HepG2 (cell line): Measurements from ENCODE around the gene TMEM222. TPM values are rescaled to one million over a fixed set of nuclear protein-coding genes. Genes with fewer than 3 reads are reported as not detected.

ENCODE experiments used
- ATAC-seq: fragments of 200-7000 bp; cut with Tn5 transposase; 3 replicates; pipeline ENCODE4 v1.9.1; 2020; ENCODE audit warnings: mild to moderate bottlenecking, moderate library complexity
- BruUV-seq: library from RNA; stranded (reverse); fragments of 400-500 nt; replicated peaks from 2 replicates; lab custom pipeline; 2021; lab: Mats Ljungman, UMichigan
- CTCF ChIA-PET: fragments of 300-600 bp; formaldehyde crosslinking; extraction: SDS; loops from one replicate; lab custom pipeline; 2021; ENCODE audit warnings: low total read pairs, inconsistent platforms, low intra/inter-chr PET ratio; lab: Yijun Ruan, JAX
- POLR2A ChIA-PET: fragments of 350-600 bp; sonication (Branson Sonifier 250); formaldehyde crosslinking; loops from one replicate; lab custom pipeline; 2020; ENCODE audit warnings: antibody characterized with exemption, inconsistent platforms; lab: Yijun Ruan, JAX
- DNase-seq: peaks from one replicate; pipeline ENCODE4 v3.0.0-alpha.2; 2015; ENCODE audit warnings: low spot score
- FAIRE-seq: peaks from 3 replicates; lab custom pipeline; 2011; peaks lifted over from hg19 to GRCh38; lab: Jason Lieb, UNC
- H2AFZ ChIP-seq: one replicate; pipeline ENCODE4 v1.6.1; 2011; ENCODE audit warnings: low read length, inconsistent platforms
- H3K27ac ChIP-seq: fragments of 300-600 bp; 3 replicates; pipeline ENCODE4 v1.8.0; 2011; ENCODE audit warnings: mixed run types, mild to moderate bottlenecking, mixed read lengths, low read length, inconsistent platforms; ENCODE audit not compliant: insufficient read depth; ENCODE audit errors: extremely low read length
- H3K27me3 ChIP-seq, 2 experiments: fragments of 200-600 bp in 1 of 2; 2 replicates in 1 of 2; 3 replicates in 1 of 2; pipeline versions ENCODE4 v1.6.0 to v1.8.0; 2011; ENCODE audit warnings: low read length in 2 of 2, mild to moderate bottlenecking in 2 of 2, moderate library complexity in 2 of 2, inconsistent platforms in 1 of 2; ENCODE audit not compliant: insufficient read depth in 2 of 2, control insufficient read depth in 1 of 2
- H3K36me3 ChIP-seq, 2 experiments: fragments of 200-600 bp in 1 of 2; replicated peaks in 1 of 2; 2 replicates in 1 of 2; 3 replicates in 1 of 2; pipeline versions ENCODE4 v1.5.1 to v1.8.0; 2011; ENCODE audit warnings: low read length in 2 of 2, inconsistent platforms in 1 of 2; ENCODE audit not compliant: insufficient read depth in 2 of 2, control insufficient read depth in 1 of 2
- H3K4me1 ChIP-seq: 2 replicates; pipeline ENCODE4 v1.5.1; 2012; ENCODE audit warnings: low read length, inconsistent platforms; ENCODE audit not compliant: insufficient read depth
- H3K4me2 ChIP-seq: 2 replicates; pipeline ENCODE4 v1.6.0; 2011; ENCODE audit warnings: low read depth, low read length, inconsistent platforms
- H3K4me3 ChIP-seq, 3 experiments: fragments of 200-600 bp in 1 of 3; sonication (generic), shearing (Covaris generic) in 1 of 3; replicated peaks in 1 of 3; 2 replicates each; pipeline ENCODE4 v1.5.1; 2011 to 2016; ENCODE audit warnings: low read length in 3 of 3, inconsistent platforms in 2 of 3, low read depth in 2 of 3, mild to moderate bottlenecking in 2 of 3, control low read depth in 1 of 3, mixed read lengths in 1 of 3; ENCODE audit not compliant: insufficient read depth in 1 of 3
- H3K79me2 ChIP-seq: one replicate; pipeline ENCODE4 v1.6.1; 2011; ENCODE audit warnings: low read length, inconsistent platforms; ENCODE audit not compliant: insufficient read depth
- H3K9ac ChIP-seq: 2 replicates; pipeline ENCODE4 v1.6.0; 2011; ENCODE audit warnings: mild to moderate bottlenecking, low read depth, low read length, inconsistent platforms; ENCODE audit not compliant: insufficient read depth
- H3K9me3 ChIP-seq: 2 replicates; pipeline ENCODE4 v1.5.1; 2012; ENCODE audit warnings: mild to moderate bottlenecking, low read length
- H4K20me1 ChIP-seq: 2 replicates; pipeline ENCODE4 v1.6.0; 2011; ENCODE audit warnings: inconsistent platforms, mild to moderate bottlenecking, low read length, moderate library complexity; ENCODE audit not compliant: insufficient read depth
- ARNTL ChIP-seq: sonication (generic); formaldehyde crosslinking; IDR thresholded peaks from 2 replicates; pipeline ENCODE4 v1.4.0; 2020; ENCODE audit warnings: mild to moderate bottlenecking, missing genetic modification reagents
- FOXO1 ChIP-seq: sonication (generic); formaldehyde crosslinking; IDR thresholded peaks from 2 replicates; pipeline ENCODE4 v1.4.0; 2020; ENCODE audit warnings: missing genetic modification reagents
- HDAC2 ChIP-seq: sonication (generic); formaldehyde crosslinking; IDR thresholded peaks from 2 replicates; pipeline ENCODE4 v1.4.0; 2020; ENCODE audit warnings: missing genetic modification reagents
- HES4 ChIP-seq: sonication (generic); formaldehyde crosslinking; IDR thresholded peaks from 2 replicates; pipeline ENCODE4 v1.9.0; 2021; ENCODE audit warnings: mild to moderate bottlenecking, missing genetic modification reagents, borderline replicate concordance
- IKZF1 ChIP-seq: fragments of 450-650 bp; IDR thresholded peaks from 2 replicates; pipeline ENCODE4 v1.7.1; 2016
- KAT2B ChIP-seq: fragments of 150-350 bp; IDR thresholded peaks from 2 replicates; pipeline ENCODE4 v1.6.1; 2014; ENCODE audit warnings: low read depth, low read length, borderline replicate concordance
- NFE2L1 ChIP-seq: sonication (generic); formaldehyde crosslinking; IDR thresholded peaks from 2 replicates; pipeline ENCODE4 v1.4.0; 2020; ENCODE audit warnings: missing genetic modification reagents, mild to moderate bottlenecking, borderline replicate concordance
- POGZ ChIP-seq: sonication (generic); formaldehyde crosslinking; IDR thresholded peaks from 2 replicates; pipeline ENCODE4 v1.4.0; 2020; ENCODE audit warnings: mild to moderate bottlenecking, missing genetic modification reagents
- TBX3 ChIP-seq: fragments of 450-650 bp; IDR thresholded peaks from 2 replicates; pipeline ENCODE4 v1.6.1; 2017; ENCODE audit warnings: antibody characterized with exemption, mild to moderate bottlenecking, inconsistent platforms, borderline replicate concordance
- ZBTB38 ChIP-seq: sonication (generic); formaldehyde crosslinking; IDR thresholded peaks from 2 replicates; pipeline ENCODE4 v1.5.1; 2020; ENCODE audit warnings: mild to moderate bottlenecking, missing genetic modification reagents
- ZNF230 ChIP-seq: sonication (generic); formaldehyde crosslinking; IDR thresholded peaks from 2 replicates; pipeline ENCODE4 v1.4.0; 2020; ENCODE audit warnings: mild to moderate bottlenecking, missing genetic modification reagents
- ZNF543 ChIP-seq: sonication (generic); formaldehyde crosslinking; IDR thresholded peaks from 2 replicates; pipeline ENCODE4 v1.4.0; 2020; ENCODE audit warnings: mild to moderate bottlenecking, missing genetic modification reagents
- ZNF737 ChIP-seq: sonication (generic); formaldehyde crosslinking; IDR thresholded peaks from 2 replicates; pipeline ENCODE4 v1.5.0; 2020; ENCODE audit warnings: missing genetic modification reagents, mild to moderate bottlenecking, borderline replicate concordance
- ZNF891 ChIP-seq: sonication (generic); formaldehyde crosslinking; IDR thresholded peaks from 2 replicates; pipeline ENCODE4 v1.5.0; 2020; ENCODE audit warnings: mild to moderate bottlenecking, missing genetic modification reagents
- ZSCAN9 ChIP-seq: IDR thresholded peaks from 2 replicates; pipeline ENCODE4 v1.6.1; 2016; ENCODE audit warnings: borderline replicate concordance
- WGBS: methylation state at CpG from one replicate; pipeline ENCODE4 v1.1.6; 2017; ENCODE audit warnings: low lambda C conversion rate; 5-methylcytosine and 5-hydroxymethylcytosine counted together
- in situ Hi-C: cut with HindIII; loops from 2 replicates; pipeline ENCODE4 v1.10.0; 2017; ENCODE audit warnings: low pct_unique_long_range_greater_than_20kb; ENCODE audit not compliant: extremely low pct_ligation_motif_present
- intact Hi-C: fragments of 100-400 bp; cut with micrococcal nuclease; formaldehyde crosslinking; loops from one replicate; pipeline ENCODE4 v1.10.0; 2022; ENCODE audit not compliant: unreplicated experiment
- polyA plus RNA-seq, 8 experiments: library from polyadenylated mRNA; depleted of rRNA in 3 of 8; stranded (reverse) in 7 of 8; unstranded in 1 of 8; fragments of >200 nt; fragmentation: Illumina TruSeq in 4 of 8; extraction: Trizol in 4 of 8; gene quantifications; 2 replicates each; pipeline versions ENCODE4 v1.2.1 to v1.2.3, GENCODE V29; 2011 to 2016; ENCODE audit warnings: low read depth in 4 of 8, missing spikeins in 1 of 8, mixed read lengths in 1 of 8; ENCODE audit not compliant: insufficient read depth in 1 of 8
- total RNA-seq, 5 experiments: library from RNA; depleted of rRNA; stranded (reverse); fragments of >200 nt; fragmentation: Illumina TruSeq; extraction: Trizol; gene quantifications; 2 replicates each; pipeline ENCODE4 v1.2.3, GENCODE V29; 2016; ENCODE audit warnings: low read depth in 1 of 5
- TF ChIP-seq, protein P1 (sequence below): IDR thresholded peaks from 2 replicates; pipeline ENCODE4 v1.6.1; 2018; ENCODE audit warnings: missing genetic modification reagents, mild to moderate bottlenecking, missing compliant biosample characterization
- TF ChIP-seq, protein P2 (sequence below): IDR thresholded peaks from 2 replicates; pipeline ENCODE4 v1.6.1; 2016
- TF ChIP-seq, protein P3 (sequence below): sonication (generic); formaldehyde crosslinking; IDR thresholded peaks from 2 replicates; pipeline ENCODE4 v1.4.0; 2020; ENCODE audit warnings: missing genetic modification reagents
- TF ChIP-seq, protein P4 (sequence below): sonication (generic); formaldehyde crosslinking; IDR thresholded peaks from 2 replicates; pipeline ENCODE4 v1.4.0; 2020; ENCODE audit warnings: low read depth, mild to moderate bottlenecking, missing genetic modification reagents

The TMEM222 gene
- total and polyA plus RNA-seq, 2 of the 13 experiments (the other 11 are each of a cell fraction or from before 2014, with no cell fraction given) = 22.7 to 29.6 TPM

DNA sequence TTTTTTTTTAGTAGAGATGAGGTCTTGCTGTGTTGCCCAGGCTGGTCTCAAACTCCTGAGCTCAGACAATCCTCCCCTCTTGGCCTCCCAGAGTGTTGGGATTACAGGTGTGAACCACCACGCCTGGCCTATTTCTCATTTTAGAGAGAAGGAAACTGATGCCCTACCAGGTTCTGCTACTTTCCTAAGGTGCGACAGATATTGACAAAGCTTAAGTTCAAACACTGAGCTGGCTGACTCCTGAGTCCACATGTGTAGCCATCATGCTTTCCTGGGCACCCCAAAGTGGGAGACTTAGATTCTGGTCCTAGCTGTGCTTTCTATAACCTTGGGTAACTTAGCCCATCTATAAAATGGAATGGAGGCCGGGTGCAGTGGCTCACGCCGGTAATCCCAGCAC is 5.1 kb upstream of the TMEM222 start:
- FAIRE-seq (no peak), DNase-seq (no peak)
- in situ Hi-C loops = no loop called here

DNA sequence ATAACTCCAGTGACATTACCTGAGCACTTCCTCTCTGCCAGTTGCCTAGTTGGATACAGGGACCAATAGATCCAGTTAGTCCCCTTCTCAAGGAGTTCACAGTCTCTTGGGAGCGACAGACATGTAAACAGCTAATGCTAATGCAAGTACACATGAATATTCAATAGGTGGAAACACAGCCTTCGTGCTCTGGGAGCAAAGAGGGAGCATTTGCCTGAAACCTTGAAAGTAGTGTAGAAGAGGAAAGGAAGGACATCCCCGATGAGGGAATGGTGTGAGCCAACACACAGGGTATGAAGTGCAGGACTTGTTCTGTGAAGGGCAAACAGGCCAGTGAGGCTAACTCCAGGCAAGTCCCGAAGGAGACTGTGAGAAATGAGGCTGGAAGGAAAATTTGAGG is 3.8 kb upstream of the TMEM222 start:
- DNase-seq (no peak), ATAC-seq (no peak), FAIRE-seq (no peak)
- Histone ChIP-seq H3K9ac (no peak overlapping the region), H3K79me2 (peaks cover 8% of the 10 kb centered on the region), H3K4me1 (peaks cover 24% of the 10 kb centered on the region), H2AFZ (no peak overlapping the region), H3K36me3 (no peaks in the 10 kb centered on the region), H3K27me3 (peaks cover 0 to 19% of the 10 kb centered on the region in 2 experiments; a peak in 2 of 5 replicates), H3K27ac (no peak overlapping the region), H3K4me2 (no peak overlapping the region), H4K20me1 (no peaks in the 10 kb centered on the region), H3K4me3 (no peak overlapping the region), H3K9me3 (no peaks in the 10 kb centered on the region)
- intact Hi-C loops (no loop called here), in situ Hi-C loops (no loop called here)
- WGBS = 1% methylated on average over 4 of the region's 4 CpGs
- ChIA-PET POLR2A (no interaction called here), CTCF (no interaction called here)
- BruUV-seq = no TSS peak
- no peak for TF ChIP-seq FOXO1 (CRISPR knock-in tag)
- TF ChIP-seq, protein P1, sequence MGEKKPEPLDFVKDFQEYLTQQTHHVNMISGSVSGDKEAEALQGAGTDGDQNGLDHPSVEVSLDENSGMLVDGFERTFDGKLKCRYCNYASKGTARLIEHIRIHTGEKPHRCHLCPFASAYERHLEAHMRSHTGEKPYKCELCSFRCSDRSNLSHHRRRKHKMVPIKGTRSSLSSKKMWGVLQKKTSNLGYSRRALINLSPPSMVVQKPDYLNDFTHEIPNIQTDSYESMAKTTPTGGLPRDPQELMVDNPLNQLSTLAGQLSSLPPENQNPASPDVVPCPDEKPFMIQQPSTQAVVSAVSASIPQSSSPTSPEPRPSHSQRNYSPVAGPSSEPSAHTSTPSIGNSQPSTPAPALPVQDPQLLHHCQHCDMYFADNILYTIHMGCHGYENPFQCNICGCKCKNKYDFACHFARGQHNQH (CRISPR knock-in tag) = no peak
- no peak for TF ChIP-seq TBX3
- TF ChIP-seq, protein P2, sequence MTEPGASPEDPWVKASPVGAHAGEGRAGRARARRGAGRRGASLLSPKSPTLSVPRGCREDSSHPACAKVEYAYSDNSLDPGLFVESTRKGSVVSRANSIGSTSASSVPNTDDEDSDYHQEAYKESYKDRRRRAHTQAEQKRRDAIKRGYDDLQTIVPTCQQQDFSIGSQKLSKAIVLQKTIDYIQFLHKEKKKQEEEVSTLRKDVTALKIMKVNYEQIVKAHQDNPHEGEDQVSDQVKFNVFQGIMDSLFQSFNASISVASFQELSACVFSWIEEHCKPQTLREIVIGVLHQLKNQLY (CRISPR knock-in tag) = no peak
- TF ChIP-seq, protein P3, sequence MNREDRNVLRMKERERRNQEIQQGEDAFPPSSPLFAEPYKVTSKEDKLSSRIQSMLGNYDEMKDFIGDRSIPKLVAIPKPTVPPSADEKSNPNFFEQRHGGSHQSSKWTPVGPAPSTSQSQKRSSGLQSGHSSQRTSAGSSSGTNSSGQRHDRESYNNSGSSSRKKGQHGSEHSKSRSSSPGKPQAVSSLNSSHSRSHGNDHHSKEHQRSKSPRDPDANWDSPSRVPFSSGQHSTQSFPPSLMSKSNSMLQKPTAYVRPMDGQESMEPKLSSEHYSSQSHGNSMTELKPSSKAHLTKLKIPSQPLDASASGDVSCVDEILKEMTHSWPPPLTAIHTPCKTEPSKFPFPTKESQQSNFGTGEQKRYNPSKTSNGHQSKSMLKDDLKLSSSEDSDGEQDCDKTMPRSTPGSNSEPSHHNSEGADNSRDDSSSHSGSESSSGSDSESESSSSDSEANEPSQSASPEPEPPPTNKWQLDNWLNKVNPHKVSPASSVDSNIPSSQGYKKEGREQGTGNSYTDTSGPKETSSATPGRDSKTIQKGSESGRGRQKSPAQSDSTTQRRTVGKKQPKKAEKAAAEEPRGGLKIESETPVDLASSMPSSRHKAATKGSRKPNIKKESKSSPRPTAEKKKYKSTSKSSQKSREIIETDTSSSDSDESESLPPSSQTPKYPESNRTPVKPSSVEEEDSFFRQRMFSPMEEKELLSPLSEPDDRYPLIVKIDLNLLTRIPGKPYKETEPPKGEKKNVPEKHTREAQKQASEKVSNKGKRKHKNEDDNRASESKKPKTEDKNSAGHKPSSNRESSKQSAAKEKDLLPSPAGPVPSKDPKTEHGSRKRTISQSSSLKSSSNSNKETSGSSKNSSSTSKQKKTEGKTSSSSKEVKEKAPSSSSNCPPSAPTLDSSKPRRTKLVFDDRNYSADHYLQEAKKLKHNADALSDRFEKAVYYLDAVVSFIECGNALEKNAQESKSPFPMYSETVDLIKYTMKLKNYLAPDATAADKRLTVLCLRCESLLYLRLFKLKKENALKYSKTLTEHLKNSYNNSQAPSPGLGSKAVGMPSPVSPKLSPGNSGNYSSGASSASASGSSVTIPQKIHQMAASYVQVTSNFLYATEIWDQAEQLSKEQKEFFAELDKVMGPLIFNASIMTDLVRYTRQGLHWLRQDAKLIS = no peak

More for the DNA sequence above, 5.1 kb upstream of the TMEM222 start:
- BruUV-seq = no TSS peak
- H3K4me3 ChIP-seq = no peak overlapping the region
- H3K4me2 ChIP-seq = no peak overlapping the region
- H3K9me3 ChIP-seq = no peaks in the 10 kb centered on the region
- ATAC-seq = no peak
- TF ChIP-seq ZBTB38 (no peak), HDAC2 (CRISPR knock-in tag) (no peak), ZSCAN9 (CRISPR knock-in tag) (no peak), KAT2B (no peak), ARNTL (no peak), NFE2L1 (CRISPR knock-in tag) (no peak), ZNF891 (CRISPR knock-in tag) (no peak), IKZF1 (no peak), HES4 (CRISPR knock-in tag) (no peak), ZNF230 (CRISPR knock-in tag) (no peak), ZNF737 (CRISPR knock-in tag) (no peak), ZNF543 (CRISPR knock-in tag) (no peak), POGZ (CRISPR knock-in tag) (no peak)
- TF ChIP-seq, protein P4, sequence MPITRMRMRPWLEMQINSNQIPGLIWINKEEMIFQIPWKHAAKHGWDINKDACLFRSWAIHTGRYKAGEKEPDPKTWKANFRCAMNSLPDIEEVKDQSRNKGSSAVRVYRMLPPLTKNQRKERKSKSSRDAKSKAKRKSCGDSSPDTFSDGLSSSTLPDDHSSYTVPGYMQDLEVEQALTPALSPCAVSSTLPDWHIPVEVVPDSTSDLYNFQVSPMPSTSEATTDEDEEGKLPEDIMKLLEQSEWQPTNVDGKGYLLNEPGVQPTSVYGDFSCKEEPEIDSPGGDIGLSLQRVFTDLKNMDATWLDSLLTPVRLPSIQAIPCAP (CRISPR knock-in tag) = no peak
- CTCF ChIA-PET = no interaction called here
- H2AFZ ChIP-seq = no peak overlapping the region
- H4K20me1 ChIP-seq = no peaks in the 10 kb centered on the region
- H3K79me2 ChIP-seq = no peaks in the 10 kb centered on the region
- H3K9ac ChIP-seq = no peak overlapping the region
- intact Hi-C loops = no loop called here
- peaks cover 0 to 12% of the 10 kb centered on the region in 2 experiments; a peak in 2 of 5 replicates for H3K27me3 ChIP-seq
- H3K27ac ChIP-seq = no peak overlapping the region
- WGBS = 36% methylated on average over 5 of the region's 5 CpGs
- no peaks in the 10 kb centered on the region for H3K36me3 ChIP-seq
- H3K4me1 ChIP-seq = peaks cover 20% of the 10 kb centered on the region
- POLR2A ChIA-PET = interaction anchor here (0.7 kb wide), 1 partner anchor 9 kb away, joined by 4 read pairs; no protein-coding TSS in a partner anchor
